GM21723 (cell line): Measurements from ENCODE around the gene SELENOM.

Experiments
- ATAC-seq: cut with Tn5 transposase; IDR thresholded peaks from one replicate; pipeline ENCODE4 v1.9.1; 2021; ENCODE audit warnings: mild to moderate bottlenecking, moderate library complexity; ENCODE audit not compliant: unreplicated experiment

SELENOM gene

GRCh38 chr22:31107178-31107893 is at the start of gene SELENOM:
SELENOM (minus strand) TSS chr22:31107568; CDS start chr22:31107505, 63 bp downstream.
- ATAC-seq, result peak; percentile 82

GRCh38 chr22:31155422-31155821 is 48.1 kb upstream of the SELENOM start:
- ATAC-seq, result no peak

- no peak for ATAC-seq
Measured at GRCh38 chr22:31154975-31155374, 47.6 kb upstream of the SELENOM start.

- ATAC-seq, result no peak
Measured at GRCh38 chr22:31153357-31153756, 46.0 kb upstream of the SELENOM start.

GRCh38 chr22:31151872-31152271 is 44.5 kb upstream of the SELENOM start:
- ATAC-seq, result no peak

GRCh38 chr22:31150615-31151014 is 43.2 kb upstream of the SELENOM start:
- no peak for ATAC-seq

- no peak for ATAC-seq
Measured at GRCh38 chr22:31148953-31149627, 41.7 kb upstream of the SELENOM start.

- no peak for ATAC-seq
Measured at GRCh38 chr22:31148488-31148887, 41.1 kb upstream of the SELENOM start.

- no peak for ATAC-seq
Measured at GRCh38 chr22:31144223-31144622, 36.9 kb upstream of the SELENOM start.

GRCh38 chr22:31143537-31143936 is 36.2 kb upstream of the SELENOM start:
- ATAC-seq, result no peak

- no peak for ATAC-seq
Measured at GRCh38 chr22:31143038-31143437, 35.7 kb upstream of the SELENOM start.

GRCh38 chr22:31142285-31142684 is 34.9 kb upstream of the SELENOM start:
- ATAC-seq, result no peak

GRCh38 chr22:31141551-31141950 is 34.2 kb upstream of the SELENOM start:
- ATAC-seq, result no peak

- no peak for ATAC-seq
Measured at GRCh38 chr22:31140746-31141145, 33.4 kb upstream of the SELENOM start.

GRCh38 chr22:31139866-31140716 is 32.7 kb upstream of the SELENOM start, which contains the start of gene PLA2G3:
PLA2G3 (minus strand) TSS chr22:31140508; CDS start chr22:31140354, 154 bp downstream.
- ATAC-seq, result no peak

GRCh38 chr22:31139066-31139465 is 31.7 kb upstream of the SELENOM start:
- ATAC-seq, result no peak

GRCh38 chr22:31138126-31138525 is 30.8 kb upstream of the SELENOM start:
- ATAC-seq, result no peak

- no peak for ATAC-seq
Measured at GRCh38 chr22:31137721-31138120, 30.4 kb upstream of the SELENOM start.

- no peak for ATAC-seq
Measured at GRCh38 chr22:31136711-31137110, 29.3 kb upstream of the SELENOM start.

GRCh38 chr22:31136155-31136554 is 28.8 kb upstream of the SELENOM start:
- no peak for ATAC-seq

GRCh38 chr22:31135706-31136105 is 28.3 kb upstream of the SELENOM start:
- no peak for ATAC-seq
